ENCODE data around the gene TMEM167A. TPM values are rescaled to one million over a fixed set of nuclear protein-coding genes. Genes with fewer than 3 reads are reported as not detected.

TMEM167A gene
- total and polyA plus RNA-seq, 10 donors, result 19.3 to 68.7 (median 51.8) TPM

- Histone ChIP-seq H3K9me3 (peaks cover 0 to 7% (median 5%) of the 10 kb centered on the region in 8 donors), H3K27me3 (replicated peaks in 1 of 7) (no peaks in the 10 kb centered on the region), H3K36me3 (peaks cover 0 to 6% (median 0%) of the 10 kb centered on the region in 6 donors), H3K4me1 (no peaks in the 10 kb centered on the region), H3K4me3 (no peak overlapping the region), H3K27ac (no peak overlapping the region)
- intact Hi-C loops (cut with DNase I; ENCODE audit: low total_unique reads), result no loop called here
- DNase-seq, result no peak
- WGBS, 5 donors, result 72 to 93% (median 88%) methylated on average over 1 of the region's 1 CpG
- TF ChIP-seq POLR2AphosphoS5 (IDR thresholded peaks at IDR 0.05), result no peak
- TF ChIP-seq, protein P1, sequence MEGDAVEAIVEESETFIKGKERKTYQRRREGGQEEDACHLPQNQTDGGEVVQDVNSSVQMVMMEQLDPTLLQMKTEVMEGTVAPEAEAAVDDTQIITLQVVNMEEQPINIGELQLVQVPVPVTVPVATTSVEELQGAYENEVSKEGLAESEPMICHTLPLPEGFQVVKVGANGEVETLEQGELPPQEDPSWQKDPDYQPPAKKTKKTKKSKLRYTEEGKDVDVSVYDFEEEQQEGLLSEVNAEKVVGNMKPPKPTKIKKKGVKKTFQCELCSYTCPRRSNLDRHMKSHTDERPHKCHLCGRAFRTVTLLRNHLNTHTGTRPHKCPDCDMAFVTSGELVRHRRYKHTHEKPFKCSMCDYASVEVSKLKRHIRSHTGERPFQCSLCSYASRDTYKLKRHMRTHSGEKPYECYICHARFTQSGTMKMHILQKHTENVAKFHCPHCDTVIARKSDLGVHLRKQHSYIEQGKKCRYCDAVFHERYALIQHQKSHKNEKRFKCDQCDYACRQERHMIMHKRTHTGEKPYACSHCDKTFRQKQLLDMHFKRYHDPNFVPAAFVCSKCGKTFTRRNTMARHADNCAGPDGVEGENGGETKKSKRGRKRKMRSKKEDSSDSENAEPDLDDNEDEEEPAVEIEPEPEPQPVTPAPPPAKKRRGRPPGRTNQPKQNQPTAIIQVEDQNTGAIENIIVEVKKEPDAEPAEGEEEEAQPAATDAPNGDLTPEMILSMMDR (IDR thresholded peaks at IDR 0.05 in 8 of 11, conservative IDR thresholded peaks at IDR 0.05 in 3 of 11), result no peak
- no peak for TF ChIP-seq POLR2A (IDR thresholded peaks at IDR 0.05)
Measured at GRCh38 chr5:83099445-83099844, 22.3 kb upstream of the TMEM167A start.

- no peak overlapping the region for H3K4me3 ChIP-seq
- no peaks in the 10 kb centered on the region for H3K27me3 ChIP-seq (replicated peaks in 1 of 7)
- peaks cover 0 to 12% (median 9%) of the 10 kb centered on the region in 8 donors for H3K9me3 ChIP-seq
- no peak overlapping the region for H3K27ac ChIP-seq
- H3K36me3 ChIP-seq, result peaks cover 0 to 6% (median 0%) of the 10 kb centered on the region in 6 donors
- intact Hi-C loops (cut with DNase I; ENCODE audit: low total_unique reads), result no loop called here
- TF ChIP-seq POLR2AphosphoS5 (IDR thresholded peaks at IDR 0.05) (no peak), POLR2A (IDR thresholded peaks at IDR 0.05) (no peak)
- TF ChIP-seq, protein P1 (IDR thresholded peaks at IDR 0.05 in 8 of 11, conservative IDR thresholded peaks at IDR 0.05 in 3 of 11), result no peak
- no peak for DNase-seq
- no peaks in the 10 kb centered on the region for H3K4me1 ChIP-seq
Measured at GRCh38 chr5:83099001-83099400, 21.8 kb upstream of the TMEM167A start.

GRCh38 chr5:83097689-83098231 lies 20.6 kb upstream of the TMEM167A start:
- no peaks in the 10 kb centered on the region for H3K27me3 ChIP-seq (replicated peaks in 1 of 7)
- peaks cover 0 to 4% (median 0%) of the 10 kb centered on the region in 6 donors for H3K4me1 ChIP-seq
- intact Hi-C loops (cut with DNase I; ENCODE audit: low total_unique reads), result no loop called here
- WGBS, 5 donors, result 68 to 80% (median 72%) methylated on average over 2 of the region's 2 CpGs
- no peak for TF ChIP-seq POLR2A (IDR thresholded peaks at IDR 0.05)
- no peak for TF ChIP-seq POLR2AphosphoS5 (IDR thresholded peaks at IDR 0.05)
- TF ChIP-seq, protein P1 (IDR thresholded peaks at IDR 0.05 in 8 of 11, conservative IDR thresholded peaks at IDR 0.05 in 3 of 11), result no peak
- H3K4me3 ChIP-seq, result no peak overlapping the region
- H3K9me3 ChIP-seq, result peaks cover 0 to 24% (median 21%) of the 10 kb centered on the region in 8 donors
- peaks cover 0 to 6% (median 0%) of the 10 kb centered on the region in 6 donors for H3K36me3 ChIP-seq
- no peak overlapping the region for H3K27ac ChIP-seq
- DNase-seq, result no peak

- DNase-seq, result no peak
- H3K36me3 ChIP-seq, result peaks cover 0 to 6% (median 0%) of the 10 kb centered on the region in 6 donors
- TF ChIP-seq POLR2A (IDR thresholded peaks at IDR 0.05) (no peak), POLR2AphosphoS5 (IDR thresholded peaks at IDR 0.05) (no peak)
- TF ChIP-seq, protein P1 (IDR thresholded peaks at IDR 0.05 in 8 of 11, conservative IDR thresholded peaks at IDR 0.05 in 3 of 11), result no peak
- intact Hi-C loops (cut with DNase I; ENCODE audit: low total_unique reads), result no loop called here
- no peak overlapping the region for H3K4me3 ChIP-seq
- no peak overlapping the region for H3K27ac ChIP-seq
- WGBS, 5 donors, result 87 to 90% (median 88%) methylated on average over 2 of the region's 2 CpGs
- peaks cover 0 to 34% (median 25%) of the 10 kb centered on the region in 8 donors for H3K9me3 ChIP-seq
- H3K4me1 ChIP-seq, result peaks cover 0 to 13% (median 0%) of the 10 kb centered on the region in 6 donors
- no peaks in the 10 kb centered on the region for H3K27me3 ChIP-seq (replicated peaks in 1 of 7)
Measured at GRCh38 chr5:83096660-83097339, 19.6 kb upstream of the TMEM167A start.

All from spleen (tissue), 11 donors.